GM12878 (cell line): ENCODE results near the gene OR4C11. TPM values are rescaled to one million over a fixed set of nuclear protein-coding genes. Genes with fewer than 3 reads are reported as not detected.
A peak's percentile ranks its signal among the peaks of the same experiment; 100 is the strongest.

Experiments
- BACH1 ChIP-seq: fragments of 450-650 bp; IDR thresholded peaks from 2 replicates; pipeline ENCODE4 v1.6.1; 2017; ENCODE audit warnings: mild to moderate bottlenecking, borderline replicate concordance
- CBX5 ChIP-seq: sonication (generic); IDR thresholded peaks from 2 replicates; pipeline ENCODE4 v1.6.1; 2016; ENCODE audit warnings: low read depth, moderate library complexity, mild to moderate bottlenecking, inconsistent platforms
- CHD2 ChIP-seq: IDR thresholded peaks from 2 replicates; pipeline ENCODE4 v1.6.1; 2011; ENCODE audit warnings: low read depth, low read length, improper control_type of control experiment, borderline replicate concordance
- DPF2 ChIP-seq: fragments of 450-650 bp; IDR thresholded peaks from 2 replicates; pipeline ENCODE4 v1.6.1; 2017; ENCODE audit warnings: mild to moderate bottlenecking
- FOS ChIP-seq: IDR thresholded peaks from 3 replicates; pipeline ENCODE4 v1.6.1; 2011; ENCODE audit warnings: borderline replicate concordance; ENCODE audit not compliant: insufficient read length; ENCODE audit errors: extremely low read depth
- FOXK2 ChIP-seq: fragments of 450-650 bp; IDR thresholded peaks from 2 replicates; pipeline ENCODE4 v1.6.1; 2017; ENCODE audit warnings: mild to moderate bottlenecking, moderate library complexity
- IKZF2 ChIP-seq, 2 experiments: fragments of 450-650 bp; IDR thresholded peaks; 2 replicates each; pipeline ENCODE4 v1.6.1; 2017; ENCODE audit warnings: mild to moderate bottlenecking in 2 of 2, moderate library complexity in 2 of 2
- MEF2A ChIP-seq: IDR thresholded peaks from 2 replicates; pipeline ENCODE4 v1.6.1; 2011; ENCODE audit warnings: low read depth, mild to moderate bottlenecking, low read length, moderate library complexity; ENCODE audit not compliant: insufficient read depth
- MTA2 ChIP-seq: fragments of 450-650 bp; IDR thresholded peaks from 2 replicates; pipeline ENCODE4 v1.6.1; 2016; ENCODE audit warnings: low read depth, mild to moderate bottlenecking, moderate library complexity
- MTA3 ChIP-seq: IDR thresholded peaks from 2 replicates; pipeline ENCODE4 v1.6.1; 2012; ENCODE audit warnings: low read length, inconsistent platforms, borderline replicate concordance
- MYC ChIP-seq: IDR thresholded peaks from 2 replicates; pipeline ENCODE4 v1.6.1; 2011; ENCODE audit warnings: mild to moderate bottlenecking, low read length, moderate library complexity, inconsistent platforms; ENCODE audit not compliant: insufficient read depth, insufficient replicate concordance, insufficient read length, severe bottlenecking
- NR2F1 ChIP-seq: fragments of 450-650 bp; conservative IDR thresholded peaks from 2 replicates; pipeline ENCODE4 v1.6.1; 2017; ENCODE audit warnings: mild to moderate bottlenecking
- POLR2AphosphoS5 ChIP-seq: IDR thresholded peaks from 2 replicates; pipeline ENCODE4 v1.6.1; 2011; ENCODE audit warnings: mild to moderate bottlenecking, low read length, inconsistent platforms
- RELA ChIP-seq: fragments of 450-650 bp; IDR thresholded peaks from 2 replicates; pipeline ENCODE4 v1.8.0; 2014; ENCODE audit warnings: borderline replicate concordance; ENCODE audit not compliant: partially characterized antibody
- SMAD1 ChIP-seq: fragments of 450-650 bp; IDR thresholded peaks from 2 replicates; pipeline ENCODE4 v1.6.1; 2018; ENCODE audit warnings: mild to moderate bottlenecking, low read depth; ENCODE audit not compliant: partially characterized antibody
- SMAD5 ChIP-seq: IDR thresholded peaks from 2 replicates; pipeline ENCODE4 v1.6.1; 2016; ENCODE audit warnings: antibody characterized with exemption, low read depth
- SRF ChIP-seq, 2 experiments: IDR thresholded peaks; 2 replicates each; pipeline ENCODE4 v1.6.1; 2011; ENCODE audit warnings: low read depth in 2 of 2, low read length in 2 of 2, mild to moderate bottlenecking in 1 of 2, moderate library complexity in 1 of 2
- SUPT20H ChIP-seq: IDR thresholded peaks from 2 replicates; pipeline ENCODE4 v1.6.1; 2011; ENCODE audit warnings: low read depth, mild to moderate bottlenecking, low read length, moderate library complexity, borderline replicate concordance; ENCODE audit not compliant: control insufficient read depth
- polyA plus RNA-seq, 11 experiments: library from polyadenylated mRNA; depleted of rRNA in 4 of 11; unstranded in 6 of 11; stranded (reverse) in 5 of 11; fragments of >200 nt; fragmentation: Nextera tagmentation in 4 of 11; fragmentation: Illumina TruSeq in 1 of 11; extraction: Ambion mirVana in 4 of 11; extraction: Trizol in 1 of 11; gene quantifications; 1 replicate in 1 of 11; 2 replicates in 10 of 11; pipeline versions ENCODE4 v1.2.1 to v1.2.3, GENCODE V29; 2011 to 2016; ENCODE audit warnings: inconsistent platforms in 2 of 11, missing spikeins in 2 of 11, low read depth in 1 of 11
- total RNA-seq, 4 experiments: library from RNA; depleted of rRNA in 3 of 4; stranded (reverse); fragments of >200 nt in 3 of 4; fragmentation: Illumina TruSeq in 1 of 4; extraction: Trizol in 1 of 4; gene quantifications; 2 replicates each; pipeline versions ENCODE4 v1.2.1 to v1.2.3, GENCODE V29; 2013 to 2021
- TF ChIP-seq, protein P1 (sequence below): IDR thresholded peaks from 2 replicates; pipeline ENCODE4 v1.6.1; 2011; ENCODE audit warnings: mild to moderate bottlenecking, low read depth, low read length, moderate library complexity; ENCODE audit not compliant: insufficient replicate concordance
- TF ChIP-seq, protein P2 (sequence below): fragments of 150-350 bp; IDR thresholded peaks from 2 replicates; pipeline ENCODE4 v1.6.1; 2014; ENCODE audit warnings: mild to moderate bottlenecking, low read depth, low read length
- TF ChIP-seq, protein P3 (sequence below): IDR thresholded peaks from 2 replicates; pipeline ENCODE4 v1.6.1; 2011; ENCODE audit warnings: borderline replicate concordance, low read depth, mild to moderate bottlenecking, moderate library complexity, mixed read lengths, low read length; ENCODE audit not compliant: insufficient read depth; ENCODE audit errors: extremely low read length
- TF ChIP-seq, protein P4 (sequence below): fragments of 450-650 bp; IDR thresholded peaks from 2 replicates; pipeline ENCODE4 v1.6.1; 2016; ENCODE audit warnings: mild to moderate bottlenecking
- TF ChIP-seq, protein P5 (sequence below): fragments of 450-650 bp; IDR thresholded peaks from 2 replicates; pipeline ENCODE4 v1.6.1; 2014; ENCODE audit warnings: mild to moderate bottlenecking

OR4C11 gene
- total and polyA plus RNA-seq, 10 of the 15 experiments (the other 5 are each of a cell fraction or from before 2014, with no cell fraction given): not detected

DNA sequence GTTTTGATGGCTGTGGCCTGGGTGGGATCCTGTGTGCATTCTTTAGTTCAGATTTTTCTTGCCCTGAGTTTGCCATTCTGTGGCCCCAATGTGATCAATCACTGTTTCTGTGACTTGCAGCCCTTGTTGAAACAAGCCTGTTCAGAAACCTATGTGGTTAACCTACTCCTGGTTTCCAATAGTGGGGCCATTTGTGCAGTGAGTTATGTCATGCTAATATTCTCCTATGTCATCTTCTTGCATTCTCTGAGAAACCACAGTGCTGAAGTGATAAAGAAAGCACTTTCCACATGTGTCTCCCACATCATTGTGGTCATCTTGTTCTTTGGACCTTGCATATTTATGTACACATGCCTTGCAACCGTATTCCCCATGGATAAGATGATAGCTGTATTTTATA, 34.9 kb downstream of the OR4C11 start (continued):
- TF ChIP-seq, protein P1, sequence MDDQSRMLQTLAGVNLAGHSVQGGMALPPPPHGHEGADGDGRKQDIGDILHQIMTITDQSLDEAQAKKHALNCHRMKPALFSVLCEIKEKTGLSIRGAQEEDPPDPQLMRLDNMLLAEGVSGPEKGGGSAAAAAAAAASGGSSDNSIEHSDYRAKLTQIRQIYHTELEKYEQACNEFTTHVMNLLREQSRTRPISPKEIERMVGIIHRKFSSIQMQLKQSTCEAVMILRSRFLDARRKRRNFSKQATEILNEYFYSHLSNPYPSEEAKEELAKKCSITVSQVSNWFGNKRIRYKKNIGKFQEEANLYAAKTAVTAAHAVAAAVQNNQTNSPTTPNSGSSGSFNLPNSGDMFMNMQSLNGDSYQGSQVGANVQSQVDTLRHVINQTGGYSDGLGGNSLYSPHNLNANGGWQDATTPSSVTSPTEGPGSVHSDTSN: peak; percentile 19
- TF ChIP-seq BACH1 (no peak), NR2F1 (0 out of 2 replicates have a peak, but pooled peaks have one; percentile 36), RELA (no peak), DPF2 (peak; percentile 71), MEF2A (no peak), FOS (no peak), MYC (no peak), MTA2 (peak; percentile 70), SMAD1 (no peak), IKZF2 (IDR thresholded peaks at IDR 0.05) (peak; percentile 59 to 69; a peak in 3 of 4 replicates), POLR2AphosphoS5 (no peak), CBX5 (no peak), FOXK2 (no peak), SRF (IDR thresholded peaks at IDR 0.05; ENCODE audit: low read depth in 2 of 2, low read length in 2 of 2) (no peak), MTA3 (no peak), CHD2 (no peak), SUPT20H (no peak), SMAD5 (no peak)
- TF ChIP-seq, protein P2, sequence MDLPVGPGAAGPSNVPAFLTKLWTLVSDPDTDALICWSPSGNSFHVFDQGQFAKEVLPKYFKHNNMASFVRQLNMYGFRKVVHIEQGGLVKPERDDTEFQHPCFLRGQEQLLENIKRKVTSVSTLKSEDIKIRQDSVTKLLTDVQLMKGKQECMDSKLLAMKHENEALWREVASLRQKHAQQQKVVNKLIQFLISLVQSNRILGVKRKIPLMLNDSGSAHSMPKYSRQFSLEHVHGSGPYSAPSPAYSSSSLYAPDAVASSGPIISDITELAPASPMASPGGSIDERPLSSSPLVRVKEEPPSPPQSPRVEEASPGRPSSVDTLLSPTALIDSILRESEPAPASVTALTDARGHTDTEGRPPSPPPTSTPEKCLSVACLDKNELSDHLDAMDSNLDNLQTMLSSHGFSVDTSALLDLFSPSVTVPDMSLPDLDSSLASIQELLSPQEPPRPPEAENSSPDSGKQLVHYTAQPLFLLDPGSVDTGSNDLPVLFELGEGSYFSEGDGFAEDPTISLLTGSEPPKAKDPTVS: no peak
- TF ChIP-seq, protein P3, sequence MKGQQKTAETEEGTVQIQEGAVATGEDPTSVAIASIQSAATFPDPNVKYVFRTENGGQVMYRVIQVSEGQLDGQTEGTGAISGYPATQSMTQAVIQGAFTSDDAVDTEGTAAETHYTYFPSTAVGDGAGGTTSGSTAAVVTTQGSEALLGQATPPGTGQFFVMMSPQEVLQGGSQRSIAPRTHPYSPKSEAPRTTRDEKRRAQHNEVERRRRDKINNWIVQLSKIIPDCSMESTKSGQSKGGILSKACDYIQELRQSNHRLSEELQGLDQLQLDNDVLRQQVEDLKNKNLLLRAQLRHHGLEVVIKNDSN: no peak
- TF ChIP-seq, protein P4, sequence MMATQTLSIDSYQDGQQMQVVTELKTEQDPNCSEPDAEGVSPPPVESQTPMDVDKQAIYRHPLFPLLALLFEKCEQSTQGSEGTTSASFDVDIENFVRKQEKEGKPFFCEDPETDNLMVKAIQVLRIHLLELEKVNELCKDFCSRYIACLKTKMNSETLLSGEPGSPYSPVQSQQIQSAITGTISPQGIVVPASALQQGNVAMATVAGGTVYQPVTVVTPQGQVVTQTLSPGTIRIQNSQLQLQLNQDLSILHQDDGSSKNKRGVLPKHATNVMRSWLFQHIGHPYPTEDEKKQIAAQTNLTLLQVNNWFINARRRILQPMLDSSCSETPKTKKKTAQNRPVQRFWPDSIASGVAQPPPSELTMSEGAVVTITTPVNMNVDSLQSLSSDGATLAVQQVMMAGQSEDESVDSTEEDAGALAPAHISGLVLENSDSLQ: peak; percentile 55
- TF ChIP-seq, protein P5, sequence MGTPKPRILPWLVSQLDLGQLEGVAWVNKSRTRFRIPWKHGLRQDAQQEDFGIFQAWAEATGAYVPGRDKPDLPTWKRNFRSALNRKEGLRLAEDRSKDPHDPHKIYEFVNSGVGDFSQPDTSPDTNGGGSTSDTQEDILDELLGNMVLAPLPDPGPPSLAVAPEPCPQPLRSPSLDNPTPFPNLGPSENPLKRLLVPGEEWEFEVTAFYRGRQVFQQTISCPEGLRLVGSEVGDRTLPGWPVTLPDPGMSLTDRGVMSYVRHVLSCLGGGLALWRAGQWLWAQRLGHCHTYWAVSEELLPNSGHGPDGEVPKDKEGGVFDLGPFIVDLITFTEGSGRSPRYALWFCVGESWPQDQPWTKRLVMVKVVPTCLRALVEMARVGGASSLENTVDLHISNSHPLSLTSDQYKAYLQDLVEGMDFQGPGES: no peak
